Panc1 (cell line): ENCODE measurements around the gene CAMKMT. TPM values are rescaled to one million over a fixed set of nuclear protein-coding genes. Genes with fewer than 3 reads are reported as not detected.

ENCODE experiments used
- ATAC-seq: fragments of 200-7000 bp; cut with Tn5 transposase; 2 replicates; pipeline ENCODE4 v1.9.1; 2020; ENCODE audit warnings: mild to moderate bottlenecking, moderate library complexity
- BruUV-seq: library from RNA; stranded (reverse); fragments of 400-500 nt; replicated peaks from 2 replicates; lab custom pipeline; 2021; lab: Mats Ljungman, UMichigan
- CTCF ChIA-PET: fragments of 300-600 bp; sonication (Branson Sonifier 250); formaldehyde crosslinking; loops from one replicate; lab custom pipeline; 2022; ENCODE audit warnings: antibody characterized with exemption; lab: Charles Lee
- POLR2A ChIA-PET: fragments of 300-600 bp; sonication (Branson Sonifier 250); formaldehyde crosslinking; loops from one replicate; lab custom pipeline; 2022; ENCODE audit warnings: antibody characterized with exemption; lab: Charles Lee
- DNase-seq: peaks from one replicate; pipeline ENCODE4 v3.0.0-alpha.2; 2010; ENCODE audit warnings: low read depth, low spot score
- H3K27ac ChIP-seq: 2 replicates; pipeline ENCODE4 v1.5.1; 2011; ENCODE audit warnings: mild to moderate bottlenecking, low read length, inconsistent platforms
- H3K27me3 ChIP-seq: fragments of 200-500 bp; sonication (Bioruptor generic); 2 replicates; pipeline ENCODE4 v1.6.0; 2014; ENCODE audit warnings: low read length, inconsistent platforms; ENCODE audit not compliant: control insufficient read depth, insufficient read depth
- H3K36me3 ChIP-seq: fragments of 200-500 bp; sonication (Bioruptor generic); 2 replicates; pipeline ENCODE4 v1.5.1; 2014; ENCODE audit warnings: inconsistent platforms, mild to moderate bottlenecking, low read length, moderate library complexity; ENCODE audit not compliant: control insufficient read depth, insufficient read depth
- H3K4me1 ChIP-seq: 2 replicates; pipeline ENCODE4 v1.5.1; 2011; ENCODE audit warnings: inconsistent platforms, mild to moderate bottlenecking, low read length, moderate library complexity; ENCODE audit not compliant: control insufficient read depth, insufficient read depth
- H3K4me3 ChIP-seq, 2 experiments: 2 replicates each; pipeline ENCODE4 v1.5.1; 2011 to 2012; ENCODE audit warnings: low read depth in 2 of 2, low read length in 2 of 2, mild to moderate bottlenecking in 2 of 2, inconsistent platforms in 1 of 2, moderate library complexity in 1 of 2
- H3K9me3 ChIP-seq: fragments of 200-500 bp; sonication (Bioruptor generic); 2 replicates; pipeline ENCODE4 v1.5.1; 2014; ENCODE audit warnings: low read depth, mild to moderate bottlenecking, inconsistent platforms, low read length, moderate library complexity; ENCODE audit not compliant: control insufficient read depth, insufficient read depth
- CTCF ChIP-seq: fragments of 450-650 bp; IDR thresholded peaks from 2 replicates; pipeline ENCODE4 v1.5.1; 2017; ENCODE audit warnings: mild to moderate bottlenecking
- POLR2AphosphoS5 ChIP-seq: IDR thresholded peaks from 2 replicates; pipeline ENCODE4 v1.6.1; 2012; ENCODE audit warnings: mild to moderate bottlenecking, low read depth, low read length, moderate library complexity
- REST ChIP-seq, 2 experiments: IDR thresholded peaks; 2 replicates each; pipeline ENCODE4 v1.6.1; 2011 to 2012; ENCODE audit warnings: low read depth in 2 of 2, control low read depth in 1 of 2, low read length in 1 of 2, mild to moderate bottlenecking in 1 of 2, moderate library complexity in 1 of 2; ENCODE audit not compliant: insufficient read depth in 1 of 2
- SIN3A ChIP-seq: IDR thresholded peaks from 2 replicates; pipeline ENCODE4 v1.6.1; 2012; ENCODE audit warnings: low read depth, mild to moderate bottlenecking, low read length, moderate library complexity, borderline replicate concordance; ENCODE audit not compliant: insufficient read depth
- TCF7L2 ChIP-seq: IDR thresholded peaks from 2 replicates; pipeline ENCODE4 v1.6.1; 2011; ENCODE audit warnings: mild to moderate bottlenecking, low read depth, low read length, inconsistent platforms
- in situ Hi-C: cut with HindIII; loops from 2 replicates; pipeline ENCODE4 v1.10.0; 2016; ENCODE audit warnings: low sequenced_read_pairs, low pct_unique_long_range_greater_than_20kb
- intact Hi-C: fragments of 100-400 bp; cut with micrococcal nuclease; formaldehyde crosslinking; loops from one replicate; pipeline ENCODE4 v1.10.0; 2022; ENCODE audit not compliant: unreplicated experiment
- total RNA-seq: library from RNA; stranded (reverse); gene quantifications from one replicate; pipeline ENCODE4 v1.2.1, GENCODE V29; 2021; ENCODE audit not compliant: unreplicated experiment

CAMKMT gene
- total RNA-seq, 1 experiment from 2014 or later = 12.6 TPM

GRCh38 chr2:44547718-44548117 is 186.0 kb downstream of the CAMKMT start:
- POLR2A ChIA-PET = interaction anchor here (0.5 to 0.7 kb wide), 2 partner anchors 38 to 379 kb away, joined by 3 read pairs; partner anchors contain the start of gene PPM1B
- DNase-seq (no peak), ATAC-seq (no peak)
- peaks cover 25% of the 10 kb centered on the region for H3K4me1 ChIP-seq
- in situ Hi-C loops = no loop called here
- no peak overlapping the region for H3K27ac ChIP-seq
- no peaks in the 10 kb centered on the region for H3K27me3 ChIP-seq
- CTCF ChIA-PET = no interaction called here
- H3K4me3 ChIP-seq = no peak overlapping the region
- H3K9me3 ChIP-seq = no peaks in the 10 kb centered on the region
- intact Hi-C loops = no loop called here
- no peaks in the 10 kb centered on the region for H3K36me3 ChIP-seq
- TF ChIP-seq POLR2AphosphoS5 = no peak
- no peak for TF ChIP-seq REST (IDR thresholded peaks at IDR 0.05; ENCODE audit: insufficient read depth in 1 of 2, low read depth in 2 of 2, low read length in 1 of 2)
- TF ChIP-seq CTCF = no peak
- no peak for TF ChIP-seq TCF7L2
- TF ChIP-seq SIN3A = no peak
- no TSS peak for BruUV-seq

- POLR2A ChIA-PET = interaction anchor here (0.5 kb wide), 1 partner anchor 380 kb away, joined by 3 read pairs; the partner anchor contains the start of gene PPM1B
- TF ChIP-seq SIN3A (no peak), CTCF (no peak), REST (IDR thresholded peaks at IDR 0.05; ENCODE audit: insufficient read depth in 1 of 2, low read depth in 2 of 2, low read length in 1 of 2) (no peak), POLR2AphosphoS5 (no peak), TCF7L2 (no peak)
- intact Hi-C loops = no loop called here
Observed at GRCh38 chr2:44548221-44549098, 186.7 kb downstream of the CAMKMT start.

More at GRCh38 chr2:44548221-44549098, 186.7 kb downstream of the CAMKMT start:
- in situ Hi-C loops = no loop called here
- H3K27ac ChIP-seq = 0 out of 2 replicates have a peak overlapping the region, but pooled peaks have one; percentile 25
- ATAC-seq = no peak
- no peaks in the 10 kb centered on the region for H3K9me3 ChIP-seq
- no peaks in the 10 kb centered on the region for H3K27me3 ChIP-seq
- H3K4me1 ChIP-seq = peaks cover 25% of the 10 kb centered on the region
- no TSS peak for BruUV-seq
- no peak for DNase-seq
- H3K36me3 ChIP-seq = no peaks in the 10 kb centered on the region
- CTCF ChIA-PET = no interaction called here
- no peak overlapping the region for H3K4me3 ChIP-seq
